HepG2 (cell line): ENCODE data around the gene SLC2A4.

ENCODE experiments used
- ADNP ChIP-seq: sonication (generic); formaldehyde crosslinking; IDR thresholded peaks from 2 replicates; pipeline ENCODE4 v1.4.0; 2020; ENCODE audit warnings: missing genetic modification reagents
- BRF2 ChIP-seq: sonication (generic); formaldehyde crosslinking; IDR thresholded peaks from 2 replicates; pipeline ENCODE4 v1.8.1; 2022; ENCODE audit warnings: mild to moderate bottlenecking, missing genetic modification reagents
- CHCHD3 ChIP-seq: sonication (generic); formaldehyde crosslinking; IDR thresholded peaks from 2 replicates; pipeline ENCODE4 v1.8.0; 2022; ENCODE audit warnings: mild to moderate bottlenecking, missing genetic modification reagents, moderate library complexity
- CTCF ChIP-seq: sonication (generic); formaldehyde crosslinking; IDR thresholded peaks from 2 replicates; pipeline ENCODE4 v1.5.0; 2020; ENCODE audit warnings: mild to moderate bottlenecking, missing genetic modification reagents, moderate library complexity
- HMG20A ChIP-seq: IDR thresholded peaks from 2 replicates; pipeline ENCODE4 v1.6.1; 2016; ENCODE audit warnings: borderline replicate concordance
- HNRNPH1 ChIP-seq: fragments of 200-400 bp; formaldehyde crosslinking; optimal IDR thresholded peaks from 2 replicates; pipeline ENCODE3; 2017; ENCODE audit warnings: mild to moderate bottlenecking, low read depth, low read length
- JUN ChIP-seq: sonication (generic); formaldehyde crosslinking; IDR thresholded peaks from 2 replicates; pipeline ENCODE4 v1.4.0; 2020; ENCODE audit warnings: mild to moderate bottlenecking, missing genetic modification reagents
- RNF219 ChIP-seq: sonication (generic); formaldehyde crosslinking; IDR thresholded peaks from 2 replicates; pipeline ENCODE4 v1.5.0; 2020; ENCODE audit warnings: mild to moderate bottlenecking, missing genetic modification reagents
- SMAD1 ChIP-seq: sonication (generic); formaldehyde crosslinking; IDR thresholded peaks from 2 replicates; pipeline ENCODE4 v1.4.0; 2020; ENCODE audit warnings: missing genetic modification reagents, low read depth, mild to moderate bottlenecking, borderline replicate concordance
- TERF1 ChIP-seq: sonication (generic); formaldehyde crosslinking; IDR thresholded peaks from 2 replicates; pipeline ENCODE4 v1.8.0; 2022; ENCODE audit warnings: mild to moderate bottlenecking, missing genetic modification reagents, moderate library complexity
- ZNF160 ChIP-seq: sonication (generic); formaldehyde crosslinking; IDR thresholded peaks from 2 replicates; pipeline ENCODE4 v1.8.0; 2022; ENCODE audit warnings: mild to moderate bottlenecking, inconsistent platforms, missing genetic modification reagents
- ZNF607 ChIP-seq: sonication (generic); formaldehyde crosslinking; IDR thresholded peaks from 2 replicates; pipeline ENCODE4 v1.5.1; 2020; ENCODE audit warnings: missing genetic modification reagents, mild to moderate bottlenecking, borderline replicate concordance
- ZSCAN30 ChIP-seq: sonication (generic); formaldehyde crosslinking; IDR thresholded peaks from 2 replicates; pipeline ENCODE4 v1.5.0; 2020; ENCODE audit warnings: mild to moderate bottlenecking, missing genetic modification reagents

GRCh38 chr17:7309628-7310027 lies 28.1 kb downstream of the SLC2A4 start:
- TF ChIP-seq JUN (CRISPR knock-in tag) (no peak), ZNF160 (CRISPR knock-in tag) (no peak), CHCHD3 (CRISPR knock-in tag) (no peak), HNRNPH1 (no peak), ADNP (CRISPR knock-in tag) (no peak), ZSCAN30 (CRISPR knock-in tag) (no peak), TERF1 (CRISPR knock-in tag) (no peak), ZNF607 (CRISPR knock-in tag) (no peak), SMAD1 (CRISPR knock-in tag) (no peak), CTCF (no peak), BRF2 (CRISPR knock-in tag) (no peak), RNF219 (CRISPR knock-in tag) (no peak), HMG20A (CRISPR knock-in tag) (no peak)
